K562 (cell line): ENCODE data around the gene SCARF2. TPM values are rescaled to one million over a fixed set of nuclear protein-coding genes. Genes with fewer than 3 reads are reported as not detected.

Source experiments
- CHD2 ChIP-seq: IDR thresholded peaks from 2 replicates; pipeline ENCODE4 v1.6.1; 2011; ENCODE audit warnings: low read depth, low read length
- YY1 ChIP-seq, 3 experiments: IDR thresholded peaks; 2 replicates each; pipeline ENCODE4 v1.6.1; 2011; ENCODE audit warnings: low read length in 2 of 3, mild to moderate bottlenecking in 2 of 3, moderate library complexity in 2 of 3, borderline replicate concordance in 1 of 3, control low read depth in 1 of 3, low read depth in 1 of 3; ENCODE audit not compliant: insufficient read depth in 3 of 3, insufficient replicate concordance in 2 of 3, control insufficient read depth in 1 of 3, insufficient read length in 1 of 3; ENCODE audit errors: extremely low read depth in 1 of 3
- polyA plus RNA-seq, 8 experiments: library from polyadenylated mRNA; depleted of rRNA in 4 of 8; stranded (reverse) in 5 of 8; unstranded in 3 of 8; fragments of >200 nt; fragmentation: Nextera tagmentation in 2 of 8; fragmentation: Illumina TruSeq in 1 of 8; extraction: Ambion mirVana in 2 of 8; extraction: Trizol in 1 of 8; gene quantifications; 2 replicates each; pipeline versions ENCODE4 v1.2.1 to v1.2.3, GENCODE V29; 2011 to 2014; ENCODE audit warnings: inconsistent platforms in 1 of 8, missing spikeins in 1 of 8
- total RNA-seq, 7 experiments: library from RNA; depleted of rRNA in 6 of 7; stranded (reverse); fragments of >200 nt in 6 of 7; fragmentation: Illumina TruSeq in 2 of 7; extraction: Trizol in 2 of 7; gene quantifications; 2 replicates each; pipeline versions ENCODE4 v1.2.1 to v1.2.3, GENCODE V29; 2011 to 2021; ENCODE audit warnings: low replicate concordance in 1 of 7
- TF ChIP-seq, protein P1 (sequence below): sonication (generic); formaldehyde crosslinking; IDR thresholded peaks from 2 replicates; pipeline ENCODE4 v1.8.1; 2023; ENCODE audit warnings: mild to moderate bottlenecking, missing genetic modification reagents
- TF ChIP-seq, protein P2 (sequence below): fragments of 250-450 bp; sonication (Bioruptor Pico); IDR thresholded peaks from 2 replicates; pipeline ENCODE4 v1.4.0; 2020

SCARF2 gene
- total and polyA plus RNA-seq, 9 of the 15 experiments (the other 6 are each of a cell fraction or from before 2014, with no cell fraction given): 0.06 to 0.32 (median 0.21) TPM; not detected in 5

DNA sequence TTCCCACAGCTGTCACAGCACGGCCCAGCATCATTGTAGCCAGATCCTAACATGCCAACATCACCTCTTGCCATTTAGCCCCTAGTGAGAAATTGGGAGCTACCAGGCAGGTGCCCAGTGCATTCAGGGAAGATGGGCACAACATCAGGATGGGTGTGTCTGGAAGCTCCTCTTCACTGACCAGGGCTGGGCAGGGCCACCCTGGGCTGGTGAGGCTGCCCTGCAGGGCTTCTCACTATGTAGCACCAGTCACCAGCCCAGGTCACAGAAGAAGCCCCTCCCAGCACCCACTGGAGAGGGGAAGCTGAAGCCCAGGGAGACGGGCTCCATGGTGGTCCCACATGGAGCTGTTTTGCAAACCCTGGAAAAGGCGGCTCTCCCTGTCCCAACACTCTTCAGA is 29.8 kb downstream of the SCARF2 start (continued):
- TF ChIP-seq YY1 (IDR thresholded peaks at IDR 0.05; ENCODE audit: borderline replicate concordance in 1 of 3, control insufficient read depth in 1 of 3, extremely low read depth in 1 of 3, insufficient read depth in 3 of 3, insufficient read length in 1 of 3, insufficient replicate concordance in 2 of 3, low read depth in 1 of 3, low read length in 2 of 3): no peak
- 0 out of 2 replicates have a peak, but pooled peaks have one; percentile 25 for TF ChIP-seq CHD2
- TF ChIP-seq, protein P1, sequence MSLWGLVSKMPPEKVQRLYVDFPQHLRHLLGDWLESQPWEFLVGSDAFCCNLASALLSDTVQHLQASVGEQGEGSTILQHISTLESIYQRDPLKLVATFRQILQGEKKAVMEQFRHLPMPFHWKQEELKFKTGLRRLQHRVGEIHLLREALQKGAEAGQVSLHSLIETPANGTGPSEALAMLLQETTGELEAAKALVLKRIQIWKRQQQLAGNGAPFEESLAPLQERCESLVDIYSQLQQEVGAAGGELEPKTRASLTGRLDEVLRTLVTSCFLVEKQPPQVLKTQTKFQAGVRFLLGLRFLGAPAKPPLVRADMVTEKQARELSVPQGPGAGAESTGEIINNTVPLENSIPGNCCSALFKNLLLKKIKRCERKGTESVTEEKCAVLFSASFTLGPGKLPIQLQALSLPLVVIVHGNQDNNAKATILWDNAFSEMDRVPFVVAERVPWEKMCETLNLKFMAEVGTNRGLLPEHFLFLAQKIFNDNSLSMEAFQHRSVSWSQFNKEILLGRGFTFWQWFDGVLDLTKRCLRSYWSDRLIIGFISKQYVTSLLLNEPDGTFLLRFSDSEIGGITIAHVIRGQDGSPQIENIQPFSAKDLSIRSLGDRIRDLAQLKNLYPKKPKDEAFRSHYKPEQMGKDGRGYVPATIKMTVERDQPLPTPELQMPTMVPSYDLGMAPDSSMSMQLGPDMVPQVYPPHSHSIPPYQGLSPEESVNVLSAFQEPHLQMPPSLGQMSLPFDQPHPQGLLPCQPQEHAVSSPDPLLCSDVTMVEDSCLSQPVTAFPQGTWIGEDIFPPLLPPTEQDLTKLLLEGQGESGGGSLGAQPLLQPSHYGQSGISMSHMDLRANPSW (CRISPR knock-in tag): no peak
- TF ChIP-seq, protein P2, sequence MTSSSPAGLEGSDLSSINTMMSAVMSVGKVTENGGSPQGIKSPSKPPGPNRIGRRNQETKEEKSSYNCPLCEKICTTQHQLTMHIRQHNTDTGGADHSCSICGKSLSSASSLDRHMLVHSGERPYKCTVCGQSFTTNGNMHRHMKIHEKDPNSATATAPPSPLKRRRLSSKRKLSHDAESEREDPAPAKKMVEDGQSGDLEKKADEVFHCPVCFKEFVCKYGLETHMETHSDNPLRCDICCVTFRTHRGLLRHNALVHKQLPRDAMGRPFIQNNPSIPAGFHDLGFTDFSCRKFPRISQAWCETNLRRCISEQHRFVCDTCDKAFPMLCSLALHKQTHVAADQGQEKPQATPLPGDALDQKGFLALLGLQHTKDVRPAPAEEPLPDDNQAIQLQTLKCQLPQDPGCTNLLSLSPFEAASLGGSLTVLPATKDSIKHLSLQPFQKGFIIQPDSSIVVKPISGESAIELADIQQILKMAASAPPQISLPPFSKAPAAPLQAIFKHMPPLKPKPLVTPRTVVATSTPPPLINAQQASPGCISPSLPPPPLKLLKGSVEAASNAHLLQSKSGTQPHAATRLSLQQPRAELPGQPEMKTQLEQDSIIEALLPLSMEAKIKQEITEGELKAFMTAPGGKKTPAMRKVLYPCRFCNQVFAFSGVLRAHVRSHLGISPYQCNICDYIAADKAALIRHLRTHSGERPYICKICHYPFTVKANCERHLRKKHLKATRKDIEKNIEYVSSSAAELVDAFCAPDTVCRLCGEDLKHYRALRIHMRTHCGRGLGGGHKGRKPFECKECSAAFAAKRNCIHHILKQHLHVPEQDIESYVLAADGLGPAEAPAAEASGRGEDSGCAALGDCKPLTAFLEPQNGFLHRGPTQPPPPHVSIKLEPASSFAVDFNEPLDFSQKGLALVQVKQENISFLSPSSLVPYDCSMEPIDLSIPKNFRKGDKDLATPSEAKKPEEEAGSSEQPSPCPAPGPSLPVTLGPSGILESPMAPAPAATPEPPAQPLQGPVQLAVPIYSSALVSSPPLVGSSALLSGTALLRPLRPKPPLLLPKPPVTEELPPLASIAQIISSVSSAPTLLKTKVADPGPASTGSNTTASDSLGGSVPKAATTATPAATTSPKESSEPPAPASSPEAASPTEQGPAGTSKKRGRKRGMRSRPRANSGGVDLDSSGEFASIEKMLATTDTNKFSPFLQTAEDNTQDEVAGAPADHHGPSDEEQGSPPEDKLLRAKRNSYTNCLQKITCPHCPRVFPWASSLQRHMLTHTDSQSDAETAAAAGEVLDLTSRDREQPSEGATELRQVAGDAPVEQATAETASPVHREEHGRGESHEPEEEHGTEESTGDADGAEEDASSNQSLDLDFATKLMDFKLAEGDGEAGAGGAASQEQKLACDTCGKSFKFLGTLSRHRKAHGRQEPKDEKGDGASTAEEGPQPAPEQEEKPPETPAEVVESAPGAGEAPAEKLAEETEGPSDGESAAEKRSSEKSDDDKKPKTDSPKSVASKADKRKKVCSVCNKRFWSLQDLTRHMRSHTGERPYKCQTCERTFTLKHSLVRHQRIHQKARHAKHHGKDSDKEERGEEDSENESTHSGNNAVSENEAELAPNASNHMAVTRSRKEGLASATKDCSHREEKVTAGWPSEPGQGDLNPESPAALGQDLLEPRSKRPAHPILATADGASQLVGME (CRISPR knock-in tag): no peak
